Kidney epithelial cell (primary cell): ENCODE measurements around the gene ARRDC2. TPM values are rescaled to one million over a fixed set of nuclear protein-coding genes. Genes with fewer than 3 reads are reported as not detected.

Source experiments
- DNase-seq: peaks from one replicate; pipeline ENCODE4 v3.0.0-alpha.2; 2010; ENCODE audit warnings: low read depth
- H3K27me3 ChIP-seq: 2 replicates; pipeline ENCODE4 v1.6.0; 2011; ENCODE audit warnings: low read length; ENCODE audit not compliant: control insufficient read depth, insufficient read depth
- H3K36me3 ChIP-seq: 2 replicates; pipeline ENCODE4 v1.5.1; 2011; ENCODE audit warnings: low read length; ENCODE audit not compliant: control insufficient read depth, insufficient read depth
- H3K4me3 ChIP-seq: 2 replicates; pipeline ENCODE4 v1.5.1; 2011; ENCODE audit warnings: low read depth, mild to moderate bottlenecking, control low read depth, low read length
- CTCF ChIP-seq: IDR thresholded peaks from 2 replicates; pipeline ENCODE4 v1.5.1; 2011; ENCODE audit warnings: mild to moderate bottlenecking, moderate library complexity, low read length, control low read depth, inconsistent platforms; ENCODE audit not compliant: insufficient read depth, poor library complexity, severe bottlenecking
- total RNA-seq: library from RNA; depleted of rRNA; stranded (reverse); fragments of >200 nt; gene quantifications from 2 replicates; pipeline ENCODE4 v1.2.3, GENCODE V29; 2015

ARRDC2 gene
- total RNA-seq, 1 donor from 2014 or later, result 8.4 TPM

- no peak for TF ChIP-seq CTCF
- Histone ChIP-seq H3K4me3 (no peak overlapping the region), H3K36me3 (no peaks in the 10 kb centered on the region), H3K27me3 (peaks cover 3% of the 10 kb centered on the region)
- no peak for DNase-seq
Measured at GRCh38 chr19:18041054-18041453, 33.1 kb downstream of the ARRDC2 start.

GRCh38 chr19:18043676-18044075 lies 35.7 kb downstream of the ARRDC2 start:
- TF ChIP-seq CTCF, result no peak
- Histone ChIP-seq H3K27me3 (peaks cover 3% of the 10 kb centered on the region), H3K36me3 (no peaks in the 10 kb centered on the region), H3K4me3 (no peak overlapping the region)
- DNase-seq, result no peak

GRCh38 chr19:18044825-18045304 lies 36.9 kb downstream of the ARRDC2 start:
- peak; percentile 73 for DNase-seq
- no peak for TF ChIP-seq CTCF

GRCh38 chr19:18045307-18046050 lies 37.5 kb downstream of the ARRDC2 start:
- Histone ChIP-seq H3K27me3 (peaks cover 4% of the 10 kb centered on the region), H3K36me3 (no peaks in the 10 kb centered on the region), H3K4me3 (no peak overlapping the region)
- TF ChIP-seq CTCF, result no peak
- DNase-seq, result no peak

More at GRCh38 chr19:18044825-18045304, 36.9 kb downstream of the ARRDC2 start:
- Histone ChIP-seq H3K27me3 (peaks cover 3% of the 10 kb centered on the region), H3K36me3 (no peaks in the 10 kb centered on the region), H3K4me3 (peak overlapping the region; percentile 13)

- Histone ChIP-seq H3K27me3 (peaks cover 3% of the 10 kb centered on the region), H3K36me3 (no peaks in the 10 kb centered on the region), H3K4me3 (no peak overlapping the region)
- peak; percentile 53 for DNase-seq
- no peak for TF ChIP-seq CTCF
Measured at GRCh38 chr19:18046059-18046718, 38.2 kb downstream of the ARRDC2 start.
